ENCODE data around the gene SUPT3H. TPM values are rescaled to one million over a fixed set of nuclear protein-coding genes. Genes with fewer than 3 reads are reported as not detected.
A peak's percentile ranks its signal among the peaks of the same experiment; 100 is the strongest.

Gene SUPT3H
- total and polyA plus RNA-seq, 2 of the 13 experiments (the other 11 are each of a cell fraction or from before 2014, with no cell fraction given): 11.9 to 36.1 TPM

DNA sequence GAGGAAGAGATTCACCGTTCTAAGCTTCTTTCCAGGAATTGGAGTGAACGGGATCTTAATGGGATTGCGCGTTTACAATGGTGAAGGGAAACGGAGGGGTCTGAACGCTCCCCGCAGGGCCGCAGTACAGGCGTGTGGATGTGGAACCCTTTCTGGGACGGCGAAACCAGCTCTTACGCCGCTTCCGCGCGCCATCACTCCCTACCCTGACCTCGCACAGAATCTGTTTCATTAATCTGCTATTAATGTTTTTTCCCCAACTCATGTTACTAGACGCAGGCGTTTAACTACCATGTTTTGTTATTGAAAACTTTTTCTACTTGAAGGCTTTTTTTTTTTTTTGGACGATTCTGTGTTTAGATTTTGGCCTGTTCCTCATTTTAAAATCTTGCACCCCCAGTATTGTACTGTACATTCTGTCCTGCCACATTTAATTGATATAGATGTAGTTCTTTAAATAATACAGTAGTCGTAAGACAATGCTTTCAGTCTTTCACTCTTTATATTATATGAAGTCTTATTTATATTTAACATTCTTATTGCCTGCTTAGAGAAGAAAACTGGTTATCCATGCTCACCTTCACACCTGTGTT lies 696 bp upstream of the SUPT3H start (continued):
- TF ChIP-seq, protein P1, sequence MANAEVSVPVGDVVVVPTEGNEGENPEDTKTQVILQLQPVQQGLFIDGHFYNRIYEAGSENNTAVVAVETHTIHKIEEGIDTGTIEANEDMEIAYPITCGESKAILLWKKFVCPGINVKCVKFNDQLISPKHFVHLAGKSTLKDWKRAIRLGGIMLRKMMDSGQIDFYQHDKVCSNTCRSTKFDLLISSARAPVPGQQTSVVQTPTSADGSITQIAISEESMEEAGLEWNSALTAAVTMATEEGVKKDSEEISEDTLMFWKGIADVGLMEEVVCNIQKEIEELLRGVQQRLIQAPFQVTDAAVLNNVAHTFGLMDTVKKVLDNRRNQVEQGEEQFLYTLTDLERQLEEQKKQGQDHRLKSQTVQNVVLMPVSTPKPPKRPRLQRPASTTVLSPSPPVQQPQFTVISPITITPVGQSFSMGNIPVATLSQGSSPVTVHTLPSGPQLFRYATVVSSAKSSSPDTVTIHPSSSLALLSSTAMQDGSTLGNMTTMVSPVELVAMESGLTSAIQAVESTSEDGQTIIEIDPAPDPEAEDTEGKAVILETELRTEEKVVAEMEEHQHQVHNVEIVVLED (CRISPR knock-in tag; IDR thresholded peaks at IDR 0.05; ENCODE audit: borderline replicate concordance): no peak
- TF ChIP-seq FIP1L1 (IDR thresholded peaks at IDR 0.05; ENCODE audit: borderline replicate concordance, insufficient read depth, low read depth, low read length) (no peak), TBX2 (CRISPR knock-in tag; IDR thresholded peaks at IDR 0.05; ENCODE audit: borderline replicate concordance) (no peak), ZNF44 (CRISPR knock-in tag; IDR thresholded peaks at IDR 0.05) (no peak), JUND (CRISPR knock-in tag; IDR thresholded peaks at IDR 0.05) (no peak), ZNF557 (CRISPR knock-in tag; IDR thresholded peaks at IDR 0.05) (no peak), ZSCAN21 (CRISPR knock-in tag; IDR thresholded peaks at IDR 0.05; ENCODE audit: borderline replicate concordance) (no peak; the same call in 1 of the 2 replicates), XRCC5 (optimal IDR thresholded peaks at IDR 0.05; ENCODE audit: low read length) (no peak), ZFP82 (CRISPR knock-in tag; IDR thresholded peaks at IDR 0.05; ENCODE audit: borderline replicate concordance) (peak; percentile 48; the same call in 1 of the 2 replicates), TEAD2 (CRISPR knock-in tag; IDR thresholded peaks at IDR 0.05) (no peak), ZNF263 (CRISPR knock-in tag; IDR thresholded peaks at IDR 0.05) (no peak), ZC3H13 (CRISPR knock-in tag; IDR thresholded peaks at IDR 0.05) (no peak), FOXJ3 (CRISPR knock-in tag; IDR thresholded peaks at IDR 0.05; ENCODE audit: borderline replicate concordance) (0 out of 2 replicates have a peak, but pooled peaks have one; percentile 2), ZNF577 (CRISPR knock-in tag; IDR thresholded peaks at IDR 0.05; ENCODE audit: borderline replicate concordance, low read depth) (no peak), ZNF207 (IDR thresholded peaks at IDR 0.05; ENCODE audit: borderline replicate concordance) (no peak), FOXK2 (IDR thresholded peaks at IDR 0.05) (no peak)
- TF ChIP-seq, protein P2, sequence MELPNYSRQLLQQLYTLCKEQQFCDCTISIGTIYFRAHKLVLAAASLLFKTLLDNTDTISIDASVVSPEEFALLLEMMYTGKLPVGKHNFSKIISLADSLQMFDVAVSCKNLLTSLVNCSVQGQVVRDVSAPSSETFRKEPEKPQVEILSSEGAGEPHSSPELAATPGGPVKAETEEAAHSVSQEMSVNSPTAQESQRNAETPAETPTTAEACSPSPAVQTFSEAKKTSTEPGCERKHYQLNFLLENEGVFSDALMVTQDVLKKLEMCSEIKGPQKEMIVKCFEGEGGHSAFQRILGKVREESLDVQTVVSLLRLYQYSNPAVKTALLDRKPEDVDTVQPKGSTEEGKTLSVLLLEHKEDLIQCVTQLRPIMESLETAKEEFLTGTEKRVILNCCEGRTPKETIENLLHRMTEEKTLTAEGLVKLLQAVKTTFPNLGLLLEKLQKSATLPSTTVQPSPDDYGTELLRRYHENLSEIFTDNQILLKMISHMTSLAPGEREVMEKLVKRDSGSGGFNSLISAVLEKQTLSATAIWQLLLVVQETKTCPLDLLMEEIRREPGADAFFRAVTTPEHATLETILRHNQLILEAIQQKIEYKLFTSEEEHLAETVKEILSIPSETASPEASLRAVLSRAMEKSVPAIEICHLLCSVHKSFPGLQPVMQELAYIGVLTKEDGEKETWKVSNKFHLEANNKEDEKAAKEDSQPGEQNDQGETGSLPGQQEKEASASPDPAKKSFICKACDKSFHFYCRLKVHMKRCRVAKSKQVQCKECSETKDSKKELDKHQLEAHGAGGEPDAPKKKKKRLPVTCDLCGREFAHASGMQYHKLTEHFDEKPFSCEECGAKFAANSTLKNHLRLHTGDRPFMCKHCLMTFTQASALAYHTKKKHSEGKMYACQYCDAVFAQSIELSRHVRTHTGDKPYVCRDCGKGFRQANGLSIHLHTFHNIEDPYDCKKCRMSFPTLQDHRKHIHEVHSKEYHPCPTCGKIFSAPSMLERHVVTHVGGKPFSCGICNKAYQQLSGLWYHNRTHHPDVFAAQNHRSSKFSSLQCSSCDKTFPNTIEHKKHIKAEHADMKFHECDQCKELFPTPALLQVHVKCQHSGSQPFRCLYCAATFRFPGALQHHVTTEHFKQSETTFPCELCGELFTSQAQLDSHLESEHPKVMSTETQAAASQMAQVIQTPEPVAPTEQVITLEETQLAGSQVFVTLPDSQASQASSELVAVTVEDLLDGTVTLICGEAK (IDR thresholded peaks at IDR 0.05): no peak
- TF ChIP-seq, protein P2 (CRISPR knock-in tag; IDR thresholded peaks at IDR 0.05): 0 out of 2 replicates have a peak, but pooled peaks have one; percentile 3
- TF ChIP-seq, protein P3, sequence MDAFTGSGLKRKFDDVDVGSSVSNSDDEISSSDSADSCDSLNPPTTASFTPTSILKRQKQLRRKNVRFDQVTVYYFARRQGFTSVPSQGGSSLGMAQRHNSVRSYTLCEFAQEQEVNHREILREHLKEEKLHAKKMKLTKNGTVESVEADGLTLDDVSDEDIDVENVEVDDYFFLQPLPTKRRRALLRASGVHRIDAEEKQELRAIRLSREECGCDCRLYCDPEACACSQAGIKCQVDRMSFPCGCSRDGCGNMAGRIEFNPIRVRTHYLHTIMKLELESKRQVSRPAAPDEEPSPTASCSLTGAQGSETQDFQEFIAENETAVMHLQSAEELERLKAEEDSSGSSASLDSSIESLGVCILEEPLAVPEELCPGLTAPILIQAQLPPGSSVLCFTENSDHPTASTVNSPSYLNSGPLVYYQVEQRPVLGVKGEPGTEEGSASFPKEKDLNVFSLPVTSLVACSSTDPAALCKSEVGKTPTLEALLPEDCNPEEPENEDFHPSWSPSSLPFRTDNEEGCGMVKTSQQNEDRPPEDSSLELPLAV (CRISPR knock-in tag; conservative IDR thresholded peaks at IDR 0.05; ENCODE audit: low read depth): no peak

Data from HepG2 (cell line).